H1 (cell line): ENCODE measurements around the gene RASSF9. TPM values are rescaled to one million over a fixed set of nuclear protein-coding genes. Genes with fewer than 3 reads are reported as not detected.

ENCODE experiments used
- CHD7 ChIP-seq: fragments of 300-600 bp; sonication (generic); IDR thresholded peaks from 2 replicates; pipeline ENCODE4 v1.7.1; 2012; ENCODE audit warnings: low read length, moderate library complexity, mild to moderate bottlenecking, inconsistent platforms; ENCODE audit not compliant: insufficient replicate concordance
- FOSL1 ChIP-seq: IDR thresholded peaks from 2 replicates; pipeline ENCODE4 v1.6.1; 2011; ENCODE audit warnings: mild to moderate bottlenecking, low read depth, low read length, moderate library complexity; ENCODE audit not compliant: insufficient read depth
- HDAC2 ChIP-seq, 2 experiments: fragments of 300-600 bp in 1 of 2; sonication (generic) in 1 of 2; IDR thresholded peaks; 2 replicates each; pipeline ENCODE4 v1.6.1; 2011 to 2012; ENCODE audit warnings: low read depth in 2 of 2, low read length in 2 of 2, mild to moderate bottlenecking in 2 of 2, moderate library complexity in 2 of 2, borderline replicate concordance in 1 of 2, inconsistent platforms in 1 of 2
- PHF8 ChIP-seq: fragments of 200-600 bp; sonication (generic); conservative IDR thresholded peaks from 2 replicates; pipeline ENCODE4 v1.7.1; 2012; ENCODE audit warnings: low read depth, mild to moderate bottlenecking, inconsistent platforms, low read length, moderate library complexity
- SP1 ChIP-seq: IDR thresholded peaks from 2 replicates; pipeline ENCODE4 v1.6.1; 2011; ENCODE audit warnings: low read depth, low read length
- SP4 ChIP-seq: IDR thresholded peaks from 2 replicates; pipeline ENCODE4 v1.6.1; 2012; ENCODE audit warnings: low read length, inconsistent platforms
- TAF1 ChIP-seq: IDR thresholded peaks from 2 replicates; pipeline ENCODE4 v1.6.1; 2011; ENCODE audit warnings: mild to moderate bottlenecking, low read depth, low read length
- TBP ChIP-seq: IDR thresholded peaks from 2 replicates; pipeline ENCODE4 v1.6.1; 2011; ENCODE audit warnings: low read depth, low read length, improper control_type of control experiment
- TCF12 ChIP-seq: IDR thresholded peaks from 2 replicates; pipeline ENCODE4 v1.6.1; 2011; ENCODE audit warnings: low read depth, mild to moderate bottlenecking, low read length
- YY1 ChIP-seq: IDR thresholded peaks from 2 replicates; pipeline ENCODE4 v1.6.1; 2011; ENCODE audit warnings: low read depth, mild to moderate bottlenecking, low read length
- polyA plus RNA-seq, 7 experiments: library from polyadenylated mRNA; depleted of rRNA in 3 of 7; stranded (reverse) in 5 of 7; unstranded in 2 of 7; fragments of >200 nt in 5 of 7; fragments of 200-250 nt in 2 of 7; gene quantifications; 1 replicate in 5 of 7; 2 replicates in 1 of 7; 4 replicates in 1 of 7; pipeline versions ENCODE4 v1.2.1 to v1.2.3, GENCODE V29; 2011 to 2013; ENCODE audit warnings: missing spikeins in 2 of 7, mixed read lengths in 2 of 7
- total RNA-seq: library from RNA; stranded (reverse); fragmentation: NEBNext Ultra II Directional; extraction: Animal tissue kit (Norgen Biotek cat#: 25700); gene quantifications from 2 replicates; pipeline ENCODE4 v1.2.1, GENCODE V29; 2021

Gene RASSF9
- total and polyA plus RNA-seq, 2 of the 8 experiments (the other 6 are each of a cell fraction or from before 2014, with no cell fraction given), result 0.06 to 0.39 TPM

DNA sequence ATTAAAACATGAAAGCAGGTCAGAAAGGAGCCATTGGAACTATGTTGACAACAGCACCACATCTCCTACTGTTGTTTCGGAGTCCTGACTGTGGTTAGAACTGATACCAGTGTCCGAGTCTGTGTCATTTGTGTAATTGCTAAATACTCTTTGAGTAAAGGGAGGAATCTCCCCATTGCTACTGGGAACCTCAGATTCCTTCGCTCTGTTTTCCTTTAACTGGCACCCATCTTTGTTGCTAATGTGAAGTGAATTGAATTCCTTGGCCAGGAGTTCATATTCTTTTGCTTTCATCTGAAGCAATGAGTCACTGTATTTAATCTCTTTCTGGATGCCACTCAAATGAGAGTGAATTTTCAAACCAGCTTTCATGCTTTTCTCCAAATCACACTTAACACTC, 31.5 kb downstream of the RASSF9 start (continued):
- TF ChIP-seq CHD7 (no peak), YY1 (no peak), SP1 (no peak), TCF12 (no peak), PHF8 (no peak), FOSL1 (no peak), HDAC2 (IDR thresholded peaks at IDR 0.05; ENCODE audit: borderline replicate concordance in 1 of 2, low read depth in 2 of 2, low read length in 2 of 2) (no peak), TAF1 (no peak), TBP (no peak), SP4 (no peak)
